Measurements from ENCODE around the gene RMND5A. TPM values are rescaled to one million over a fixed set of nuclear protein-coding genes. Genes with fewer than 3 reads are reported as not detected.

Gene RMND5A
- total and polyA plus RNA-seq, 12 donors = 23.4 to 152 (median 105) TPM

GRCh38 chr2:86781363-86781762 lies 61.3 kb downstream of the RMND5A start:
- Histone ChIP-seq H3K36me3 (peaks cover 0 to 8% (median 0%) of the 10 kb centered on the region in 9 donors), H3K27me3 (no peaks in the 10 kb centered on the region), H3K4me3 (no peak overlapping the region), H3K4me1 (peaks cover 0 to 13% (median 7%) of the 10 kb centered on the region in 9 donors), H3K9me3 (no peaks in the 10 kb centered on the region), H3K27ac (no peak overlapping the region)
- WGBS, 2 donors = 65 to 75% methylated on average over 9 of the region's 9 CpGs
- DNase-seq = no peak
- intact Hi-C loops (cut with DNase I) = loop anchor here in 1 of 10 donors (10.0 kb wide), 1 partner anchor 1273 kb away; the partner anchor contains the start of gene KRCC1
- TF ChIP-seq, protein P1, sequence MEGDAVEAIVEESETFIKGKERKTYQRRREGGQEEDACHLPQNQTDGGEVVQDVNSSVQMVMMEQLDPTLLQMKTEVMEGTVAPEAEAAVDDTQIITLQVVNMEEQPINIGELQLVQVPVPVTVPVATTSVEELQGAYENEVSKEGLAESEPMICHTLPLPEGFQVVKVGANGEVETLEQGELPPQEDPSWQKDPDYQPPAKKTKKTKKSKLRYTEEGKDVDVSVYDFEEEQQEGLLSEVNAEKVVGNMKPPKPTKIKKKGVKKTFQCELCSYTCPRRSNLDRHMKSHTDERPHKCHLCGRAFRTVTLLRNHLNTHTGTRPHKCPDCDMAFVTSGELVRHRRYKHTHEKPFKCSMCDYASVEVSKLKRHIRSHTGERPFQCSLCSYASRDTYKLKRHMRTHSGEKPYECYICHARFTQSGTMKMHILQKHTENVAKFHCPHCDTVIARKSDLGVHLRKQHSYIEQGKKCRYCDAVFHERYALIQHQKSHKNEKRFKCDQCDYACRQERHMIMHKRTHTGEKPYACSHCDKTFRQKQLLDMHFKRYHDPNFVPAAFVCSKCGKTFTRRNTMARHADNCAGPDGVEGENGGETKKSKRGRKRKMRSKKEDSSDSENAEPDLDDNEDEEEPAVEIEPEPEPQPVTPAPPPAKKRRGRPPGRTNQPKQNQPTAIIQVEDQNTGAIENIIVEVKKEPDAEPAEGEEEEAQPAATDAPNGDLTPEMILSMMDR (IDR thresholded peaks at IDR 0.05) = no peak
- ATAC-seq = peak in 1 of 8 donors; percentile 13

GRCh38 chr2:86782748-86783147 lies 62.7 kb downstream of the RMND5A start:
- WGBS, 2 donors = 77 to 82% methylated on average over 7 of the region's 7 CpGs
- Histone ChIP-seq H3K27ac (no peak overlapping the region), H3K4me3 (no peak overlapping the region), H3K36me3 (no peaks in the 10 kb centered on the region), H3K9me3 (no peaks in the 10 kb centered on the region), H3K4me1 (peaks cover 0 to 17% (median 11%) of the 10 kb centered on the region in 9 donors), H3K27me3 (peaks cover 0 to 6% (median 0%) of the 10 kb centered on the region in 7 donors)
- TF ChIP-seq, protein P1 (IDR thresholded peaks at IDR 0.05) = no peak
- DNase-seq (no peak), ATAC-seq (no peak)
- intact Hi-C loops (cut with DNase I) = loop anchor here in 1 of 10 donors (10.0 kb wide), 1 partner anchor 1272 kb away; the partner anchor contains the start of gene KRCC1

DNA sequence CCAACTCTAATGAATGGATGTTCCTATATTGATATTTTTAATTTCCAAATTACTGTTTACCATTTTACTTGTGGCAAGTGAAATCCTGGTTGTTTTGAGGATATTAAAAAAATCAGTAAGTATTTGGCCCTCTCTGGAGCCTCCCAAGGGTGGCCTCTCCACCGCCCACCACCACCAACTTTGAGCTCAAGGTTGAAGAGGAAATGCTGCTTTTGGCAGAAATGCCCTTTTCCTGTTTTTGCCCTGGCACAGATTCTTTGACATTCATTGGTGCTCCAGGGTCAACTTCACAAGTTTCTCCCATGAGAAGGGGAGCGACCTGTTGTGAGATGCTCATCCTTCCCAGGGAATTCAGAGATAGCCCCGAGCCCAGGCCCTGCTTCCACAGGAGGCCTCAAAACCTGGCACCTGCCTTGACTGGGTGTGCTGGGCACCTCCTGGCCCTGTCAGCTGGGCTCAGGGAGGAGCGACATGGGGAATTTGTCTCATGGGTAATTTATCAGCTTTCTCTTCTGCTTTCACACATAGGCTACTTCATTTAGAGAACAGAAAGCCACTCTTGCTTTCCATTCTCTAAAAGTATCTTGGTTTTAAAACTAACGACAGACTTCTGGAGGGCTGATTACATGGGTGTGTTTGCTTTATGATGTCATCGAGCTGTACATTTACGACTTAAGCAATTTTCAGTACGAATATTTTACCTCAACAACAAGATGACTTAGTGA lies 63.7 kb downstream of the RMND5A start:
- ATAC-seq (no peak), DNase-seq (no peak)
- Histone ChIP-seq H3K9me3 (no peaks in the 10 kb centered on the region), H3K27me3 (peaks cover 0 to 15% (median 1%) of the 10 kb centered on the region in 7 donors), H3K4me1 (peaks cover 2 to 25% (median 18%) of the 10 kb centered on the region in 9 donors), H3K27ac (no peak overlapping the region), H3K4me3 (no peak overlapping the region), H3K36me3 (no peaks in the 10 kb centered on the region)
- TF ChIP-seq, protein P1 (IDR thresholded peaks at IDR 0.05) = no peak
- intact Hi-C loops (cut with DNase I) = loop anchor here in 1 of 10 donors (10.0 kb wide), 1 partner anchor 1271 kb away; the partner anchor contains the start of gene KRCC1
- WGBS, 2 donors = 78 to 82% methylated on average over 8 of the region's 8 CpGs

GRCh38 chr2:86785456-86785855 lies 65.4 kb downstream of the RMND5A start:
- Histone ChIP-seq H3K27me3 (peaks cover 6 to 32% (median 18%) of the 10 kb centered on the region in 7 donors), H3K27ac (peak overlapping the region in 1 of 10 donors; percentile 26), H3K9me3 (no peaks in the 10 kb centered on the region), H3K4me1 (peaks cover 5 to 35% (median 27%) of the 10 kb centered on the region in 9 donors), H3K36me3 (no peaks in the 10 kb centered on the region), H3K4me3 (no peak overlapping the region)
- 90 to 94% methylated on average over 9 of the region's 9 CpGs for WGBS, 2 donors
- DNase-seq (no peak), ATAC-seq (no peak)
- intact Hi-C loops (cut with DNase I) = loop anchor here in 1 of 10 donors (10.0 kb wide), 1 partner anchor 1269 kb away; the partner anchor contains the start of gene KRCC1
- TF ChIP-seq, protein P1 (IDR thresholded peaks at IDR 0.05) = no peak

All from heart right ventricle (tissue), 16 donors.